Measurements from ENCODE around the gene EAF1.
"Not testable (repeated sequence)": the region's sequence is repeated elsewhere in the genome, so short reads cannot be mapped to it uniquely, and the experiment has no call there.

The EAF1 gene

GRCh38 chr3:15427182-15427880 lies at the start of gene EAF1, which contains the start of gene METTL6:
TSS of gene EAF1 (plus strand) at chr3:15427598. CDS start at chr3:15427780, 182 bp downstream.
TSS of gene METTL6 (minus strand) at chr3:15427544. CDS start at chr3:15426511, 1,033 bp downstream.
- DNase-seq (ENCODE audit: low spot score) = peak; percentile 84

GRCh38 chr3:15377961-15378791 lies 49.2 kb upstream of the EAF1 start:
- peak; percentile 96 for DNase-seq (ENCODE audit: low spot score)

GRCh38 chr3:15380980-15381890 lies 46.2 kb upstream of the EAF1 start:
- no peak for DNase-seq (ENCODE audit: low spot score)

- no peak for DNase-seq (ENCODE audit: low spot score)
These were observed 44.9 kb upstream of the EAF1 start for GRCh38 chr3:15382405-15382923.

- DNase-seq (ENCODE audit: low spot score) = no peak
These were observed 42.7 kb upstream of the EAF1 start for GRCh38 chr3:15384510-15385237.

- not testable (repeated sequence) for DNase-seq (ENCODE audit: low spot score)
These were observed 42.1 kb upstream of the EAF1 start for GRCh38 chr3:15385238-15385695.

GRCh38 chr3:15385901-15386653 lies 41.3 kb upstream of the EAF1 start:
- no peak for DNase-seq (ENCODE audit: low spot score)

GRCh38 chr3:15386654-15386955 lies 40.8 kb upstream of the EAF1 start:
- not testable (repeated sequence) for DNase-seq (ENCODE audit: low spot score)

GRCh38 chr3:15387171-15387581 lies 40.2 kb upstream of the EAF1 start:
- DNase-seq (ENCODE audit: low spot score) = no peak

- DNase-seq (ENCODE audit: low spot score) = no peak
These were observed 39.7 kb upstream of the EAF1 start for GRCh38 chr3:15387735-15388134.

- not testable (repeated sequence) for DNase-seq (ENCODE audit: low spot score)
These were observed 39.1 kb upstream of the EAF1 start for GRCh38 chr3:15388335-15388734.

GRCh38 chr3:15390460-15390859 lies 36.9 kb upstream of the EAF1 start:
- DNase-seq (ENCODE audit: low spot score) = no peak

GRCh38 chr3:15391007-15391406 lies 36.4 kb upstream of the EAF1 start:
- DNase-seq (ENCODE audit: low spot score) = no peak

- not testable (repeated sequence) for DNase-seq (ENCODE audit: low spot score)
These were observed 34.1 kb upstream of the EAF1 start for GRCh38 chr3:15393252-15393651.

- peak; percentile 61 for DNase-seq (ENCODE audit: low spot score)
These were observed 28.7 kb upstream of the EAF1 start for GRCh38 chr3:15398731-15399133.

- peak; percentile 14 for DNase-seq (ENCODE audit: low spot score)
These were observed 27.4 kb upstream of the EAF1 start for GRCh38 chr3:15399970-15400369.

GRCh38 chr3:15401936-15402335 lies 25.5 kb upstream of the EAF1 start:
- no peak for DNase-seq (ENCODE audit: low spot score)

- DNase-seq (ENCODE audit: low spot score) = no peak
These were observed 23.9 kb upstream of the EAF1 start for GRCh38 chr3:15403495-15403894.

GRCh38 chr3:15403965-15404364 lies 23.4 kb upstream of the EAF1 start:
- DNase-seq (ENCODE audit: low spot score) = no peak

GRCh38 chr3:15404767-15405166 lies 22.6 kb upstream of the EAF1 start:
- DNase-seq (ENCODE audit: low spot score) = no peak
